Liver (tissue), 9 donors: ENCODE results near the gene SIK1. TPM values are rescaled to one million over a fixed set of nuclear protein-coding genes. Genes with fewer than 3 reads are reported as not detected.

ENCODE experiments used
- DNase-seq: peaks from one replicate; pipeline ENCODE4 v3.0.0-alpha.2; 2017; ENCODE audit warnings: low spot score
- H3K27ac ChIP-seq, 2 donors: one replicate each; pipeline ENCODE4 v1.7.0; 2013; ENCODE audit warnings: inconsistent platforms in 2 of 2, low read length in 2 of 2, control low read depth in 1 of 2, low read depth in 1 of 2, mild to moderate bottlenecking in 1 of 2
- H3K27me3 ChIP-seq, 4 donors: one replicate each; pipeline versions ENCODE4 v1.6.1 to v1.7.0; 2013; ENCODE audit warnings: low read length in 3 of 4, inconsistent platforms in 1 of 4, mild to moderate bottlenecking in 1 of 4, moderate library complexity in 1 of 4; ENCODE audit not compliant: control insufficient read depth in 4 of 4, insufficient read depth in 4 of 4
- H3K36me3 ChIP-seq, 4 donors: one replicate each; pipeline versions ENCODE4 v1.6.1 to v1.7.0; 2013; ENCODE audit warnings: low read length in 3 of 4, mild to moderate bottlenecking in 3 of 4, low read depth in 1 of 4, moderate library complexity in 1 of 4; ENCODE audit not compliant: control insufficient read depth in 4 of 4, insufficient read depth in 3 of 4
- H3K4me1 ChIP-seq, 4 donors: one replicate each; pipeline versions ENCODE4 v1.6.1 to v1.7.0; 2013; ENCODE audit warnings: low read length in 3 of 4, mild to moderate bottlenecking in 3 of 4, moderate library complexity in 1 of 4; ENCODE audit not compliant: control insufficient read depth in 4 of 4, insufficient read depth in 4 of 4
- H3K4me3 ChIP-seq, 3 donors: one replicate each; pipeline versions ENCODE4 v1.6.1 to v1.7.0; 2013; ENCODE audit warnings: low read length in 3 of 3, control low read depth in 1 of 3, low read depth in 1 of 3, mild to moderate bottlenecking in 1 of 3
- H3K9ac ChIP-seq, 2 donors: one replicate each; pipeline ENCODE4 v1.7.0; 2013; ENCODE audit warnings: low read length in 2 of 2, mild to moderate bottlenecking in 2 of 2, moderate library complexity in 2 of 2, control low read depth in 1 of 2, low read depth in 1 of 2
- H3K9me3 ChIP-seq, 4 donors: one replicate each; pipeline versions ENCODE4 v1.6.1 to v1.7.0; 2013; ENCODE audit warnings: low read length in 3 of 4; ENCODE audit not compliant: control insufficient read depth in 4 of 4
- ATF3 ChIP-seq: IDR thresholded peaks from 2 replicates; pipeline ENCODE4 v1.6.1; 2016; ENCODE audit warnings: antibody characterized with exemption
- EGR1 ChIP-seq, 2 donors: IDR thresholded peaks; 2 replicates each; pipeline ENCODE4 v1.6.1; 2016 to 2018; ENCODE audit warnings: antibody characterized with exemption in 2 of 2, low read depth in 2 of 2
- FOXA1 ChIP-seq: IDR thresholded peaks from 2 replicates; pipeline ENCODE4 v1.6.1; 2016; ENCODE audit warnings: antibody characterized with exemption
- GABPA ChIP-seq, 2 donors: IDR thresholded peaks in 1 of 2; conservative IDR thresholded peaks in 1 of 2; 2 replicates each; pipeline ENCODE4 v1.6.1; 2016; ENCODE audit warnings: antibody characterized with exemption in 2 of 2, mild to moderate bottlenecking in 1 of 2, moderate library complexity in 1 of 2
- HNF4A ChIP-seq, 2 donors: conservative IDR thresholded peaks; 2 replicates each; pipeline ENCODE4 v1.6.1; 2016; ENCODE audit warnings: antibody characterized with exemption in 2 of 2, mild to moderate bottlenecking in 2 of 2
- HNF4G ChIP-seq: IDR thresholded peaks from 2 replicates; pipeline ENCODE4 v1.6.1; 2016; ENCODE audit warnings: antibody characterized with exemption
- JUND ChIP-seq, 2 donors: IDR thresholded peaks; 2 replicates each; pipeline ENCODE4 v1.6.1; 2016; ENCODE audit warnings: antibody characterized with exemption in 2 of 2
- RAD21 ChIP-seq, 2 donors: IDR thresholded peaks; 2 replicates each; pipeline ENCODE4 v1.6.1; 2016; ENCODE audit warnings: antibody characterized with exemption in 2 of 2, mild to moderate bottlenecking in 2 of 2
- REST ChIP-seq: IDR thresholded peaks from 2 replicates; pipeline ENCODE4 v1.6.1; 2016; ENCODE audit warnings: antibody characterized with exemption, mild to moderate bottlenecking
- RXRA ChIP-seq, 2 donors: IDR thresholded peaks; 2 replicates each; pipeline ENCODE4 v1.6.1; 2017 to 2018; ENCODE audit warnings: antibody characterized with exemption in 2 of 2, mild to moderate bottlenecking in 1 of 2
- TAF1 ChIP-seq: conservative IDR thresholded peaks from 2 replicates; pipeline ENCODE4 v1.6.1; 2016; ENCODE audit warnings: antibody characterized with exemption, mild to moderate bottlenecking
- ZBTB33 ChIP-seq: IDR thresholded peaks from 2 replicates; pipeline ENCODE4 v1.6.1; 2016; ENCODE audit warnings: antibody characterized with exemption
- WGBS: extraction: QIAGEN DNeasy Blood & Tissue Kit; methylation state at CpG from one replicate; pipeline ENCODE4 v1.1.7; 2013; 5-methylcytosine and 5-hydroxymethylcytosine counted together
- polyA plus RNA-seq, 2 donors: library from polyadenylated mRNA; stranded (reverse) in 1 of 2; unstranded in 1 of 2; fragments of 200-250 nt in 1 of 2; fragments of >200 nt in 1 of 2; fragmentation: Nextera tagmentation in 1 of 2; extraction: Ambion mirVana in 1 of 2; gene quantifications; one replicate each; pipeline versions ENCODE4 v1.2.1 to v1.2.3, GENCODE V29; 2013 to 2015
- total RNA-seq, 2 donors: library from RNA; depleted of rRNA; stranded (reverse); fragments of >200 nt; gene quantifications; one replicate each; pipeline ENCODE4 v1.2.3, GENCODE V29; 2014
- donor health status: healthy.
- donor health status: healthy.
- donor health status: healthy.
- donor health status: healthy.
- donor health status: healthy.

SIK1 gene
- total and polyA plus RNA-seq, 4 donors, result 0.53 to 1.8 (median 1.3) TPM

GRCh38 chr21:43365611-43366426 lies 61.1 kb downstream of the SIK1 start (continued):
- TF ChIP-seq REST (no peak), ATF3 (no peak), RXRA (IDR thresholded peaks at IDR 0.05) (no peak), HNF4G (no peak), GABPA (IDR thresholded peaks at IDR 0.05 in 1 of 2, conservative IDR thresholded peaks at IDR 0.05 in 1 of 2) (no peak), HNF4A (conservative IDR thresholded peaks at IDR 0.05) (no peak), RAD21 (IDR thresholded peaks at IDR 0.05) (no peak), FOXA1 (no peak), TAF1 (no peak), JUND (IDR thresholded peaks at IDR 0.05) (no peak)

GRCh38 chr21:43364851-43365424 lies 62.0 kb downstream of the SIK1 start:
- Histone ChIP-seq H3K27me3 (no peaks in the 10 kb centered on the region), H3K4me1 (no peaks in the 10 kb centered on the region), H3K9ac (no peak overlapping the region), H3K27ac (no peak overlapping the region), H3K4me3 (no peak overlapping the region), H3K36me3 (no peaks in the 10 kb centered on the region), H3K9me3 (no peaks in the 10 kb centered on the region)
- WGBS, result 90% methylated on average over 18 of the region's 18 CpGs
- no peak for DNase-seq
- no peak for TF ChIP-seq EGR1 (IDR thresholded peaks at IDR 0.05; ENCODE audit: low read depth in 2 of 2)
- no peak for TF ChIP-seq HNF4A (conservative IDR thresholded peaks at IDR 0.05)
- TF ChIP-seq GABPA (IDR thresholded peaks at IDR 0.05 in 1 of 2, conservative IDR thresholded peaks at IDR 0.05 in 1 of 2), result no peak
- no peak for TF ChIP-seq ZBTB33

Other genes starting within 250 kb of the SIK1 start
- gene HSF2BP, start 232.4 kb upstream of the SIK1 start, total RNA-seq, result under 1 TPM; 0.14 to 0.33 TPM
- gene HSF2BP, start 232.4 kb upstream of the SIK1 start, polyA plus RNA-seq, result under 1 TPM in 1 of 2 donors, not detected in 1; 0.16 TPM
- gene RRP1B, start 232.4 kb upstream of the SIK1 start, total RNA-seq, result 10 to 100 TPM in 1 of 2 donors, 1 to 10 TPM in 1; 9.2 to 12.6 TPM
- 1 to 10 TPM; 7.3 to 7.6 TPM for gene RRP1B, start 232.4 kb upstream of the SIK1 start, polyA plus RNA-seq